LNCAP (cell line): Measurements from ENCODE around the gene HPCAL1.

ENCODE experiments used
- TF ChIP-seq, protein P1 (sequence below): fragments of 450-650 bp; IDR thresholded peaks from 2 replicates; pipeline ENCODE4 v1.5.1; 2017; ENCODE audit warnings: mild to moderate bottlenecking

The HPCAL1 gene

DNA sequence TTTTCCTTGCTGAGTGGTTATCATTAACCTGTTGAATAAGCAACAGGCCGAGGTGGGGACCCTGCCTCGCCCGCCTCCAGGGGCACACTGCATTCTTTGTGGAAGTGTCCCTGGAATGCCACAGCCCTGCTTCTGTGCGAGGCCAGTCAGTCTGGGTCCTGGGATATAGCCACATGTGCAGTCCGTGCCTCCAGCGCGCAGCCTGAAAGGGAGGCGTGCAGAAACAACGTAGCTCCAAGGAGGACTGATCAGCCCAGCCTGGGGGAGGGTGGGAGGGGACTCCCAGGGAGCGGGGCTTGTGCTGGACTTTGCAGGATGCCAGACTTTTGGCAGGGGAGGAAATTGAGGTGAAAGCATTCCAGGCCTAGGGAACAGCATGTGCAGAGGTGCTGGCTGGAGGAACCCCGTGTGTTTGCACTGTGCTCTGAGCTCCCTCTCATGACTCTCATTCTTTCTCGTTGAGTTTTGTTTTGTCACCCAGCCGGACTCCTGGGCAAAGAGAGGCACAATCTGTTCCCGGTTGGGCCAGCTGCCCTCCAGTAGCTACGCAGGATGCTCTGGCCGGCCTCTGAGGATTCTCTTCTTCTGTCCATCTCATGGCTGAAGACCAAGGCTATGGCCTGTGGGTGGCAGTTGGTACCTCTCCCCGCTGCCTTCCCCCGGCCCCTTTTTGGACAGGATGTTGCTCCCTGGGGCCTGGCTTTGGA, 39.7 kb downstream of the HPCAL1 start:
- TF ChIP-seq, protein P1, sequence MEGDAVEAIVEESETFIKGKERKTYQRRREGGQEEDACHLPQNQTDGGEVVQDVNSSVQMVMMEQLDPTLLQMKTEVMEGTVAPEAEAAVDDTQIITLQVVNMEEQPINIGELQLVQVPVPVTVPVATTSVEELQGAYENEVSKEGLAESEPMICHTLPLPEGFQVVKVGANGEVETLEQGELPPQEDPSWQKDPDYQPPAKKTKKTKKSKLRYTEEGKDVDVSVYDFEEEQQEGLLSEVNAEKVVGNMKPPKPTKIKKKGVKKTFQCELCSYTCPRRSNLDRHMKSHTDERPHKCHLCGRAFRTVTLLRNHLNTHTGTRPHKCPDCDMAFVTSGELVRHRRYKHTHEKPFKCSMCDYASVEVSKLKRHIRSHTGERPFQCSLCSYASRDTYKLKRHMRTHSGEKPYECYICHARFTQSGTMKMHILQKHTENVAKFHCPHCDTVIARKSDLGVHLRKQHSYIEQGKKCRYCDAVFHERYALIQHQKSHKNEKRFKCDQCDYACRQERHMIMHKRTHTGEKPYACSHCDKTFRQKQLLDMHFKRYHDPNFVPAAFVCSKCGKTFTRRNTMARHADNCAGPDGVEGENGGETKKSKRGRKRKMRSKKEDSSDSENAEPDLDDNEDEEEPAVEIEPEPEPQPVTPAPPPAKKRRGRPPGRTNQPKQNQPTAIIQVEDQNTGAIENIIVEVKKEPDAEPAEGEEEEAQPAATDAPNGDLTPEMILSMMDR, result no peak

DNA sequence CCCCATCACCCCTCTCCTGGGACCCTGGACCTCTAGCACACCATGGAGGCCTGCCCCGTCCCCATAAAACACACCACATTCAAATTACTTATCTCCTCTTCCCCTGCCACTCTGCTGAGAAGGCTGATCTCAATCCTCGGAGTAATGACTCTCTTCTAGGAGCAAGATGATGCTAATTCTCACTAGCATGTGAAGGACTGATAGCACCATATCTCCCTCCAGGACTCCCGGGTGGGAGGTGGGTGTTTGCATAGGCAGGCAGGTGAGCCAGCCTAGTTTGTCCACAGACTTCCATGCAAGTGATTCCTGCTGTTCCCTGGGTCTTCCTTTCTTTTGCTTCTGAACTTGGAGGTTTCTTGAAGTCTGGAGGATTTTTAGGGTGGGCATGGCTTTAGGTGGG, 40.5 kb downstream of the HPCAL1 start:
- TF ChIP-seq, protein P1, result no peak

DNA sequence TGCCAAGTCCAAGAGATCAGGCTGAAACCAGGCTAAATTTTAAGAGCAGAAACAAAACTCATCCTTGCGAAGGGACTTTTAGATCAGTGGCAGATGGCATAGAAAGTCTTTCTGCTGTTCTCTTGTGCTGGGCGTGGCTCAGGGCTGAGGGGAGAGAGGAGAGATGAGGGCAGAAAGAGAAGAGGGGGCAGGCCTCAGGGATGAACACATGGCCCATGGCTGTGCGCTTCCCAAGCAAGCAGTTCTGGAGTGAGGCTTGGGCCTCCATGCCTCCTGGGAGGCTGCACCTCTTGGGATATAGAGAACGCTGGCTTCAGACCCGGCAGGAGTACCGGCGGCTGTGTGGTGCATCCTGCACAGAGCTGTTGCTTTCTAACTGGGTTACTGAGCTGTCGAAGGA, 41.0 kb downstream of the HPCAL1 start:
- TF ChIP-seq, protein P1, result no peak

DNA sequence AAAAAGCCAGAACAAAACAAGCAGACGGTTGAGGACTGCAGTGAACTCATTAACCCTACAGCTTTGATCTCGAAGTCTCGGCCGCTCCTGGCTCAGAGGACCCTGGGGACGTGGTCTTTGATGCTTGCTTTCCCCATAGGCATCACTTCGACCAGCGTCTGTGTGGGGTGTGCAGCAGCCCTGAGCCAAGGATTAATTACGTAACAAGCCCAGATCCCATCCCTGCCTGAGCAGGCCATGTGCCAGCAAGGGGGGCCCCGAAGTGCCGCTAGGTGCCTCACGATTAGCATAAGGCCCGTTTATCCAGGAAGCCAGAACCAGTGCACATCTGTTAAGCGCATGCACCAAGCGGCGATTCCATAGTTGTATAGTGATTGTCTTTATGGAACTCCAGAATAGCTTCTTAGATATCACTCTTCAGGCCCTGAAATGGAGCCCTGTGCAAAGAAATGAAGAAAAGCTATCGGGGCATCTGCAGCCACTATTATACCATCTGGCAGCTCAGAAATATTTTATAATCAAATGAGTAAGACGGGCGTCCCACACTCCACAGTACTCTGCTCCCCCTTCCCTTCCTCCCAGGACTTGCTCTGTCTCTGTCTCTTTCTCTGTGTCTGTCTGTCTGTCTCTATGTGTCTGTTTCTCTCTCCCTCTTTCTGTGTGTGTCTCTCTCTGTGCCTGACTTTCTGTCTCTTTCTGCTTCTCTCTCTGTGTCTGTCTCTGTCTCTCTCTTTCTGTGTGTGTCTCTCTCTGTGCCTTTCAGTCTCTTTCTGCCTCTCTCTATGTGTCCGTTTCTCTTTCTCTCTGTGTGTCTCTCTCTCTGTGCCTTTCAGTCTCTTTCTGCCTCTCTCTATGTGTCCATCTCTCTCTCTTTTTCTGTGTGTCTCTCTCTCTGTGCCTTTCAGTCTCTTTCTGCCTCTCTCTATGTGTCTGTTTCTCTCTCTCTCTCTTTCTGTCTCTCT, 41.7 kb downstream of the HPCAL1 start:
- TF ChIP-seq, protein P1, result no peak

DNA sequence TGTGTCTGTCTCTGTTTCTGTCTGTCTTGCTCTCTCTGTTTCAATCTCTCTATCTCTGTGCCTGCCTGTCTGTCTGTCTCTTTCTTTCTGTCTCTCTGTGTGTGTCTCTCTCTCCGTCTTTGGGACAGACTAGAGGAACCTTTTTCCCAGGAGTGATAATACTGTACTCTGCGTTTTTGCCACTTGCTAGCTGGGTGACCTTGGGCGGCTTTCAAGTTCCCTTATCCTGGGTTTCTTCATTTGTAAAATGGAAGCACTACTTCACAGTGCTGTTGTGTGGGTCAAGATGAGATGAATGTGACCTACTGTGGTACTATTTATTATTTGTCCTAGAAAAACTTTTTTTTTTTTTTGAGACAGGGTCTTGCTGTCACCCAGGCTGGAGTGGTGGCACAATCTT, 42.4 kb downstream of the HPCAL1 start:
- TF ChIP-seq, protein P1, result no peak

DNA sequence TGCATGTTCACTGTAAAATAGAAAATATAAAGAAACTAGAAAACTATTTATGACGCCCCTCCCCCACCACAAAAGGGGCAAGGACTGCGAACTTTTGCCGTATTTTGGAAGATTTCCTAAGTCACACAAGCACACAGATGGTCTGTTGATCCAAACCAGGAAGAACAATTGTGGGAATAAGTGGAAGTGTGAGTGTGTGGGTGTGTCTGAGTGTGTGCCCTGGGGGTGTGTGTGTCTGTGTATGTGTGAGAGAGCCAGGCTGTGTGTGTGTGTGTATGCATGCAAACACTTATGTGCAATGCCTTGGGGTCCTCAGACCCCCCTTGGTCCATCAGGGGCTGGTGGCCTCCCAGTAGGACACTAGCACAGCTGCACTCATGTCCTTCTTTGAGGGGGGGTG, 43.1 kb downstream of the HPCAL1 start:
- TF ChIP-seq, protein P1, result no peak

DNA sequence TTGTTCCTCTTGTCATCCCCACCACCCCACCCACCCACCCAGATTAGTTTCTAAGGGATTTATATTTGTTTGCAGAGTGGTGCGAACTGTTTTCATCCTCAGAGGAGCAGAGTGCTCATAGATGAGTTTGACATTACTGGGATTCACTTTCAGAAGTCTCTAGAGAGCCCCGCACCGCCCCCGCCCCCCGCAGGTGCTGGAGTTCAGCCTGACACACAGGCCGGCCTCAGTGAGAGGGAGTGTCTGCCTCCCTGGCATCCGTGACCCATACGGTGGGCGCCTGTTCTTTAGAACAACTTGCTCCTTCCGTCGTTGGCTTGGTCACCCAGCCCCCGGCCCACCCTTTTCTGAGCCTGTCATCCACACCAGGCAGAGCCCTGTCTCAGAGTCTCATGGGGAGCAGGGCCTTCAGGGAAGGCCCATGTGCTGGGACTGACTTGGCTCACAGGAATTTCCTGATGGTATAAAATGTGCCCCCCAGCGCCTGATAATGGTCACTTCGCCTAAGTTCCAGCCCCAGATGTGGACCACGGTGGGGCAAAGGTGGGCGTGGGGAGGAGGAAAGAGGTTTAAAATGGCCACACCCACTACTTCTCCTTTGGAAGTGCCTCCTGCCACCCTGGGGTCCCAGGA, 44.3 kb downstream of the HPCAL1 start:
- TF ChIP-seq, protein P1, result no peak
